Stimulated activated CD4-positive, alpha-beta T cell treated with anti-CD3 and anti-CD28 coated beads, Interleukin-15, amount 100 ng/mL, for 24 hours (primary cell): ENCODE results near the gene FOXRED2.
A peak's percentile ranks its signal among the peaks of the same experiment; 100 is the strongest.

Source experiments
- DNase-seq: peaks from one replicate; pipeline ENCODE4 v3.0.0-alpha.2; 2020

Gene FOXRED2

GRCh38 chr22:36514766-36515165 is 7.9 kb upstream of the FOXRED2 start:
- DNase-seq: no peak

- DNase-seq: no peak
Observed at GRCh38 chr22:36512991-36513390, 6.2 kb upstream of the FOXRED2 start.

GRCh38 chr22:36512333-36512732 is 5.5 kb upstream of the FOXRED2 start:
- DNase-seq: no peak

GRCh38 chr22:36510966-36511881 is 4.4 kb upstream of the FOXRED2 start:
- peak; percentile 44 for DNase-seq

GRCh38 chr22:36510384-36510783 is 3.5 kb upstream of the FOXRED2 start:
- DNase-seq: no peak

- DNase-seq: no peak
Observed at GRCh38 chr22:36507518-36508010, 724 bp upstream of the FOXRED2 start.

- DNase-seq: no peak
Observed at GRCh38 chr22:36505998-36506635, 723 bp downstream of the FOXRED2 start.

GRCh38 chr22:36497910-36498665 is 8.8 kb downstream of the FOXRED2 start:
- no peak for DNase-seq

GRCh38 chr22:36493690-36494110 is 13.1 kb downstream of the FOXRED2 start:
- DNase-seq: no peak

- no peak for DNase-seq
Observed at GRCh38 chr22:36492109-36492508, 14.7 kb downstream of the FOXRED2 start.

GRCh38 chr22:36491155-36491554 is 15.7 kb downstream of the FOXRED2 start:
- no peak for DNase-seq

- peak; percentile 72 for DNase-seq
Observed at GRCh38 chr22:36486619-36487384, 20.0 kb downstream of the FOXRED2 start.

- DNase-seq: peak; percentile 98
Observed at GRCh38 chr22:36481393-36482168, 25.3 kb downstream of the FOXRED2 start, which contains the start of gene TXN2. TXN2 (minus strand) TSS chr22:36481640; CDS start chr22:36480837, 803 bp downstream.

- DNase-seq: no peak
Observed at GRCh38 chr22:36480941-36481392, 25.9 kb downstream of the FOXRED2 start.

- DNase-seq: no peak
Observed at GRCh38 chr22:36478966-36479365, 27.9 kb downstream of the FOXRED2 start.

GRCh38 chr22:36475341-36475740 is 31.5 kb downstream of the FOXRED2 start:
- DNase-seq: no peak

- DNase-seq: no peak
Observed at GRCh38 chr22:36472689-36473088, 34.2 kb downstream of the FOXRED2 start.

GRCh38 chr22:36471341-36471821 is 35.5 kb downstream of the FOXRED2 start:
- no peak for DNase-seq

- no peak for DNase-seq
Observed at GRCh38 chr22:36470994-36471331, 35.9 kb downstream of the FOXRED2 start.

GRCh38 chr22:36470162-36470993 is 36.5 kb downstream of the FOXRED2 start:
- peak; percentile 82 for DNase-seq
